GM21619 (cell line): Measurements from ENCODE around the gene GALNT17.
"Not testable (repeated sequence)": the region's sequence is repeated elsewhere in the genome, so short reads cannot be mapped to it uniquely, and the experiment has no call there.

Experiments used
- ATAC-seq: cut with Tn5 transposase; IDR thresholded peaks from one replicate; pipeline ENCODE4 v1.9.1; 2021; ENCODE audit not compliant: unreplicated experiment

GALNT17 gene

GRCh38 chr7:71712653-71713180, 580.8 kb downstream of the GALNT17 start:
- no peak for ATAC-seq

DNA sequence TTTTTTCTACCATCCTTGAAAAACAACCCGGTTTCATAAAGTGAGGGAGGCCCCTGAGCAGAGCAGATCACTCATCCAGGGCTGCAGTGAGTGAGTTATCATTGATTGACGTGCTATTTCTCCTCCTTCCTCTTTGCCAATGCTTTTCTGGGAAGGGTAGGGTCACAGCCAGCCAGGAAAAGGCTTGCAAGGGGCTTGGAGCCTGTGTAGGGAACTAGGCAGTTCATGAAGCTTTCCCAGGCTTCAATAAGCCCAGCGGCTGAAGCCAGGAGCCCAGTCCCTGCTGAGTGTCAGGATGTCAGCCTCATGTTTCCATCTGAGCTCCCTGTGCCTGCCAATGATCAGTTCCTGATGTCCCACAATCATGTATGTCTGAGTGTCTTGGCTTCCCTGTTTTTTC, 584.7 kb downstream of the GALNT17 start:
- ATAC-seq = no peak

DNA sequence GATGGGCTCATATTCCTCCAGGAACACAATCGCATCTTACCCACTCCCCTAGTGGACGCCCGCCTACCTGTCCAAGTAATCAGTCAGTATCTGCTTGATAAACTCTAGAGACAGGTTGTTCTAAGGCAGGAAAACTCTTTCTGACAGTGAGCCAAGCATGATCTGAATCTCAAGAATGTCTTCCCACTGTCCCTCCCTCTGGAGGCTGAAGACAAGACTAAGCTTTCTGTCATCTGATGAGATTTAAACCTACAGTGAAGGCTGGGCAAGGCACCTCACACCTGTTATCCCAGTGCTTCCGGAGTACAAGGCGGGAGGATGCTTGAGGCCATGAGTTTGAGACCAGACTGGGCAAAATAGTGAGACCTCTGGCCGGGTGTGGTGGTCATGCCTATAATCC, 586.6 kb downstream of the GALNT17 start:
- ATAC-seq = no peak

DNA sequence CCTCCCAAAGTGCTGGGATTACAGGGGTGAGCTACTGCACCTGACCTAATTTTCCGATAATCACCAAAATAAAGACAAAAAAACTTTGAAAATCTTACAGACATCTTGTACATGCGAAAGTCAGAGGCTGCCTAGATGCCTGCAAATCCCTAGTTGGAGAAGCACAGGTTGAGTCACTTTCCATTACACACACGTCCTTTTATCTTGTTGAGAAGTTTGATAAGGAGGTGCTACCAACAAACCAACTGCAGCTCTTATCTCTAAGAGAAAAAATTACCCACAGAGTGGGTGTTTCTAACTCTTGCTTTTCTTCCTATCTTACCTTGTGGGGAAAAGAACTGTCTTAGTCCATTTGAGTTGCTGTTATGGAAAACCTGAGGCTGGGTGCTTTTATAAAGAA, 589.8 kb downstream of the GALNT17 start:
- ATAC-seq = no peak

DNA sequence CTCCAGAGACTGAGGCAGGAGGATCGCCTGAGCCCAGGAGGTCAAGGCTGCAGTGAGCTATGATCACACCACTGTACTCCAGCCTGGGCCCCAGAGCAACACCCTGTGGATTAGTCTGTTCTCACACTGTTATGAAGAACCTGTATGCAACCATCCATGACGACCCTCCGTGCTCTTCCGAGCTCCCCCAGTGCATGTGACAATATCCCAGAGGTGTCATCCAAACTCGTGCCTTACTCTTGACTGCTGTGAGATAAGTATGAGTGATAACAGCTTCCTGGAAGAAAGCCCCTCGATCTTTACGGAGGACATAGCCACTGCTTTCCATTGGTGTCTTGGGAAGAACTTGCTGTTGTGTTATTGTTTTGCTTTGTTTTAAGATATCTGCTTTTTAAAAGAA, 591.9 kb downstream of the GALNT17 start:
- no peak for ATAC-seq

DNA sequence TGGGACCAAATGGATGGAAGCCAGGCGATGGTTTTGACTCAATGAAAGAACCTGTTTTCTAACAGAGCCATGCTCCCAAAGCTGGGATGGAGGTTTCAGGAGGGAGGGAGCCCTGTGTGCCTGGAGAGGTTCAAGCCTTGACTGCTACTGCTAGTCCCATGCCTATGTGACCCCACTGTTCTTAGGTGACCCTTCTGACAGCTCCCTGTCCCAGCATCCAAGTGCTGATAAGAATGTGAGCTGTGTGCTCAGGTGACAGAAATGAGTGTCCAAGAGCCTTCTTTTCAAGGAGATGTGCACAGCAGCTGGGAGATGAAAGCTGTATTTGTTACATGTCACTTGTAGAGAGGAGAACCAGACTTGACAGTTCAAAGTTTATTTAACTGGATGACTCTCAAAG, 595.4 kb downstream of the GALNT17 start:
- ATAC-seq = no peak

DNA sequence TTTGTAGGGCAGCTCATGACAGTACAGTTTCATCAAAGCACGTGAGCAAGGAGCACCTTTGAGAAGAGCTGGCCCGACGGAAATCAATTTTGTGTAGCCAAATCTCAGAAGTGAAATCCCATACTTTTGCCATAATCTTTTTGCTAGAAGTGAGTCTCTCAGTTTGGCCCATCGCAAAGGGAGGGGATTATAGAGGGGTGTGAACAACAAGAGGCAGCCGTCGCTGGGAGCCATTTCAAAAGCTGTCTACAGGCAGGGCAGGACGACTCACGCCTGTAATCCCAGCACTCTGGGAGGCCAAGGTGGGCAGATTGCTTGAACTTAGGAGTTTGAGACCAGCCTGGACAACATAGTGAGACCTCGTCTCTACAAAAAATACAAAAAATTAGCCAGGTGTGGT, 599.8 kb downstream of the GALNT17 start:
- no peak for ATAC-seq

DNA sequence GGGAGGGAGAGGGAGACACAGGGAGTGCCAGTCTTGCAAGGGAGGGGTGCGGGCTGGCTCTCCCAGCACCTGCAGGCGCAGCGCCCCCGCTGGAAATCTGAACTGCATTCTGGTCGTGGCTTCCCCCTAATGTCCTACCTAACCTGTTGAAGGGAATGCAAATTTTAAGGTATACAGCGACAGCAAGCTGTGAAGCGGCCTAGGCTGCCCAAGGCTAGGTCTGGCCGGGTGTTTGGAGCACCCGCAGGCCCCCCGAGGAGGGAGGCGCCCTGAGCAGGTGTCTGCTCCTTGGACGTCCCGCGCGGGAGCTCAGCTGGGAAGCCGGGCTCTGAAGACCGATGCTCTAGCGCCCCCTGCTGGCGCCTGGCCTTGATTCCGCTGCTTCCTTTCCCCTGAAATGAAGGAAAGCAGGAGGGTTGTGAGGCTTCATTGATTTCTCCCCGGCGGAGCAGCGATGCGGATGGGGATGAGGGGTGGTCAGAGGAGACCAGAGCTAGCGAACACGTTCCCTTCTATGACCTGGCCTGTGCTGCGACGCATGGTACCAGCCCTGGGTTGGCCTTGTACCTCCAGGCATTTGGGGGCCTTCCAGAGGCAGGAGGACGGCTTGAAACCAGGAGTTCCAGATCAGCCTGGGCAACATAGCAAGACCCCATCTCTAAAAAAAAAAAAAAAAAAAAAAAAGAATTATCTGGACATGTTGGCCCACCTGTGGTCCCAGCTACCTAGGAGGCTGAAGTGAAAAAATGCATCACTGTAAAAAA, 601.3 kb downstream of the GALNT17 start:
- no peak for ATAC-seq

GRCh38 chr7:71735961-71736556, 604.1 kb downstream of the GALNT17 start:
- ATAC-seq = no peak

DNA sequence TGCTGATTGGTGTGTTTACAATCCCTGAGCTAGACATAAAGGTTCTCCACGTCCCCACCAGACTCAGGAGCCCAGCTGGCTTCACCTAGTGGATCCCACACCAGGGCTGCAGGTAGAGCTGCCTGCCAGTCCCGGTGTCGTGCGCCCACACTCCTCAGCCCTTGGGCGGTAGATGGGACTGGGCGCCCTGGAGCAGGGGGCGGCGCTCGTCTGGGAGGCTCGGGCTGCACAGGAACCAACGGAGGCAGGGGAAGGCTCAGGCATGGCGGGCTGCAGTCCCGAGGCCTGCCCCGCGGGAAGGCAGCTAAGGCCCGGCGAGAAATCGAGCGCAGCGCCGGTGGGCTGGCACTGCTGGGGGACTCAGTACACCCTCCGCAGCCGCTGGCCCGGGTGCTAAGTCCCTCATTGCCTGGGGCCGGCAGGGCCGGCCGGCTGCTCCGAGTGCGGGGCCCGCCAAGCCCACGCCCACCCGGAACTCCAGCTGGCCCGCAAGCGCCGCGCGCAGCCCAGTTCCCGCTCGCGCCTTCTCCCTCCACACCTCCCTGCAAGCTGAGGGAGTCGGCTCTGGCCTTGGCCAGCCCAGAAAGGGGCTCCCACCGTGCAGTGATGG, 606.1 kb downstream of the GALNT17 start:
- ATAC-seq = not testable (repeated sequence)

DNA sequence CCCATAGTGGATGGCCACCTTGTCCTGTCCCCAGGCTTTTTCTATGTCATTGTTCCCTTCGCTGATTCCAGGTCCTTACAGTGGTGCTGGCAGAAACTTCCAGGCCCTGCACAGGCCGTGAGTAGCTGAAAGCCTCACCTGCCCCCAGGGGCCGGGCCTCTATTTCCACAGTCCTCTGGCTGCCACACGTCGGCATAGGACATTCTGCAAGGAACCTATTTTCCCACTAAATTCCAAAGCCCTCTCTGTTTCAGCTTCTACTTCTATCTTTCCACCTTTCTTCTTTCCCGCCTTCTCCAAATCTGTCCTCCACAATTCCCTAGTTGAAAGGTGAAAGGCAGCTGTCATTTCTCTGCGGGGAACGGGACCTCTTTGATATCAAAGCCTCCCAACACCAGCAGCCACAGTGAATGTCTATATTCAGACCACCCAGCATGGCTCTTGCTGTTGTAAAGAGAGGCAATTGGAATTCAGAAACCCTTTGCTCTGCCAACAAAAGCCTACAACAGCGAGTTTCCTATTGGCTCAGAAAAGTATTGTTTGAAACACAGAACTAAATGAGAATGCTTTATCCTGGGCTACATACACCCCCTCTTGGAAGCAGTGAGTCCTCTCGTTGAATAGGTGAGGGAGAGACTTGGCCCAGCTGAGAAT, 607.7 kb downstream of the GALNT17 start:
- ATAC-seq = no peak

DNA sequence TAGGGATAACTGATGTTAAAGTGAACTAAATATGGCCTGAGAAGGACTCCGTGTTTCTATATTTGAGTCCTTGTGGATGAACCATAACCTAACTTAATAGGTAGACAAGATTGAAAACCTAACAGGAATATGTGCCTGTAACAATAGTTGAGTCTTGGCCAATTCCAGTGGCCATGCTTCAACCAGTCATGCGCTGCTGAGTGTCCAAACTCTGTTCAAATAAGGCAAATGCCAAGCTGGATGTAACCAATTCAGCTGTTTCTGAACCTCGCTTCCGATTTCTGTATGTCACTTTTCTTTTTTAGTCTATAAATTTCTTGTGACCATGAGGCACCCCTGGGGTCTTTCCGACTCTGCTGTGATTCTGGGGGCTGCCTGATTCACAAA, 608.2 kb downstream of the GALNT17 start:
- no peak for ATAC-seq

DNA sequence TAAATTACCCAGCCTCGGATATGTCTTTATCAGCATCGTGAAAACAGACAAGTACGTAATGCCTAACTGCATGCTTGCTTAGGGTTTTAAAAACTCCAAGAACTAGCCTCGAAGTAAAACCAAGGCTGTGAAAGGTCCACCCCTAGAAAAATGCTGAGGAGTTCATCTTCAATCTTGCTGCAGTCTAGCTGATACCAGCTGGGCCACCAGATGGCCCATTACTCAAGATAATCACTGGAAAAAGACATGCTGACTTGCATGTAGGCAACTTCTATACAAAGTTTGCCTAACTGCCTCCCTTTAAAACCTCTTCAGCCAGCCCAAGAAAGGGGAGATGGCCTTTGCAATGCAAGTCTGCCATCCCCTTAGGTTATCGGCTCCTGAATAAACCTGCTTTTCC, 614.1 kb downstream of the GALNT17 start:
- no peak for ATAC-seq

DNA sequence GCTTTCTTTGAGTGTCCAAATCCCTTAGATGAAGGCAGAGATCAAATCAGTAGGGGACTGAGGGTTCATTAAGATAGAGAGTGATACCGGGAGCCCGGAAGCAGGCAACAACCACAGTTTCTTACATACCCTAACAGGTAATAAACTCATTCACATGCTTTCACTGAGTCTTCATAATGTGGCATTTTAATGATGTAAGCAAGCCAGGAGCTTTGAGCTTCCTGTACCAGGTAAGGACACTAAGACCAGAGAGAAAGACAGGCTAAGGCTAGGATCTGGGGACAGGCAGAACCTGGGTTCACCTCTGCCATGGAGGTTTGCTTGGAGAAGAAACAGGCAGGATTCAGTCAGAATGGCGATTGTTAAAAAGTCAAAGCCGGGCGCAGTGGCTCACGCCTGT, 618.3 kb downstream of the GALNT17 start:
- no peak for ATAC-seq

GRCh38 chr7:71752171-71752935, 620.4 kb downstream of the GALNT17 start:
- ATAC-seq = no peak

GRCh38 chr7:71753236-71753635, 621.3 kb downstream of the GALNT17 start:
- ATAC-seq = no peak

DNA sequence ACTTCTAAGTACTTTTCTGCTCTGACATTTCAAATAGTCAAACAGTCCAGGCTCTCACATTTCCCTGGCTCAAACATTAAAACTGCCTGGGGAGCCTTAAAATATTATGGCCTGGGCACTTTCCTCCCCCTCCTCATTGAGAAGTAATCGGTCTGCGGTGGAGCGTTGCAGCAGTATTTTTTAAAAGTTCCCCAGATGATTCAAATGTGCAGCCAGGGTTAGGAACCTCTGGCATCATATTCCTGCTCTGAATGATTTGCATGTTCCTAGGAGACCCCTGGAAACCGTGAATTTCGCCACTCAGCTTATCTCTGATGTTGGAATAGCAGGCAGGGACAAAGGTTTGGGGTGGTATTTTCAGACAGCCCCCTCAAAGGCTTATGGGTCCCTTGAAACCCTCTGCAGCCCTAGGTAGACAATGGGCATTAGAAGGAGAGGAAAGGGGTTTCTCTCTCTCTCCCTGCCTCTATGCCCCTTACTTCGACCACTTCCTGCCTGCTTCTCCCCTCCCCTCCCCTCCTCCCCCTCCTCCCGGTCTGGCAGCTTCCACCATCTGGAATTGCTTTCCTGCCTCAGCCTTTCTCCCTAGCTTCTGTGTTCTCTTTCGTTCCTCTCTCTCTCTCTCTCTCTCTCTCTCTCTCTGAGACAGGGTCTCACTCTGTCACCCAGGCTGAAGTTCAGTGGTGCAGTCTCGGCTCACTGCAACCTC, 622.2 kb downstream of the GALNT17 start:
- ATAC-seq = no peak

- no peak for ATAC-seq
These were observed 622.9 kb downstream of the GALNT17 start for GRCh38 chr7:71754828-71755227.

- no peak for ATAC-seq
These were observed 629.4 kb downstream of the GALNT17 start for GRCh38 chr7:71761336-71761735.
